K562 (cell line): ENCODE results near the gene GALNT7. TPM values are rescaled to one million over a fixed set of nuclear protein-coding genes. Genes with fewer than 3 reads are reported as not detected.
A peak's percentile ranks its signal among the peaks of the same experiment; 100 is the strongest.

Source experiments
- C11orf30 ChIP-seq: fragments of 450-650 bp; IDR thresholded peaks from 2 replicates; pipeline ENCODE4 v1.6.1; 2016; ENCODE audit warnings: low read depth, mild to moderate bottlenecking
- GTF2E2 ChIP-seq: fragments of 200-800 bp; sonication (Bioruptor generic); IDR thresholded peaks from 2 replicates; pipeline ENCODE4 v1.6.1; 2016; ENCODE audit warnings: missing genetic modification characterization, missing compliant biosample characterization
- KAT8 ChIP-seq: fragments of 450-650 bp; IDR thresholded peaks from 2 replicates; pipeline ENCODE4 v1.6.1; 2016; ENCODE audit warnings: low read depth, mild to moderate bottlenecking
- POLR2AphosphoS2 ChIP-seq: IDR thresholded peaks from 2 replicates; pipeline ENCODE4 v1.6.1; 2012; ENCODE audit warnings: low read length, improper control_type of control experiment
- TEAD4 ChIP-seq, 2 experiments: sonication (generic) in 1 of 2; formaldehyde crosslinking in 1 of 2; IDR thresholded peaks; 2 replicates each; pipeline versions ENCODE4 v1.6.1 to v1.8.0; 2012 to 2022; ENCODE audit warnings: borderline replicate concordance in 1 of 2, inconsistent platforms in 1 of 2, low read length in 1 of 2, mild to moderate bottlenecking in 1 of 2, missing genetic modification reagents in 1 of 2
- ZBTB17 ChIP-seq: fragments of 450-650 bp; formaldehyde crosslinking; IDR thresholded peaks from 2 replicates; pipeline ENCODE4 v1.4.0; 2020; ENCODE audit warnings: mild to moderate bottlenecking
- ZNF324 ChIP-seq: fragments of 250-450 bp; sonication (Bioruptor Pico); IDR thresholded peaks from 2 replicates; pipeline ENCODE4 v1.4.0; 2020; ENCODE audit warnings: mild to moderate bottlenecking
- polyA plus RNA-seq, 8 experiments: library from polyadenylated mRNA; depleted of rRNA in 4 of 8; stranded (reverse) in 5 of 8; unstranded in 3 of 8; fragments of >200 nt; fragmentation: Nextera tagmentation in 2 of 8; fragmentation: Illumina TruSeq in 1 of 8; extraction: Ambion mirVana in 2 of 8; extraction: Trizol in 1 of 8; gene quantifications; 2 replicates each; pipeline versions ENCODE4 v1.2.1 to v1.2.3, GENCODE V29; 2011 to 2014; ENCODE audit warnings: inconsistent platforms in 1 of 8, missing spikeins in 1 of 8
- total RNA-seq, 7 experiments: library from RNA; depleted of rRNA in 6 of 7; stranded (reverse); fragments of >200 nt in 6 of 7; fragmentation: Illumina TruSeq in 2 of 7; extraction: Trizol in 2 of 7; gene quantifications; 2 replicates each; pipeline versions ENCODE4 v1.2.1 to v1.2.3, GENCODE V29; 2011 to 2021; ENCODE audit warnings: low replicate concordance in 1 of 7
- TF ChIP-seq, protein P1 (sequence below): fragments of 450-650 bp; IDR thresholded peaks from 2 replicates; pipeline ENCODE4 v1.7.1; 2018; ENCODE audit warnings: mild to moderate bottlenecking, low read depth; ENCODE audit not compliant: partially characterized antibody
- TF ChIP-seq, protein P2 (sequence below): fragments of 250-450 bp; sonication (Bioruptor Pico); IDR thresholded peaks from 2 replicates; pipeline ENCODE4 v1.8.0; 2021; ENCODE audit warnings: borderline replicate concordance, mild to moderate bottlenecking, moderate library complexity; ENCODE audit not compliant: poor library complexity, severe bottlenecking
- TF ChIP-seq, protein P3 (sequence below): sonication (generic); formaldehyde crosslinking; IDR thresholded peaks from 2 replicates; pipeline ENCODE4 v1.8.0; 2022; ENCODE audit warnings: missing genetic modification reagents, mild to moderate bottlenecking, borderline replicate concordance
- TF ChIP-seq, protein P4 (sequence below): fragments of 450-650 bp; IDR thresholded peaks from 2 replicates; pipeline ENCODE4 v1.6.1; 2016; ENCODE audit warnings: missing biosample characterization, missing genetic modification characterization
- TF ChIP-seq, protein P5 (sequence below): sonication (generic); formaldehyde crosslinking; IDR thresholded peaks from 2 replicates; pipeline ENCODE4 v1.8.0; 2022; ENCODE audit warnings: mild to moderate bottlenecking, missing genetic modification reagents
- TF ChIP-seq, protein P6 (sequence below): fragments of 450-650 bp; IDR thresholded peaks from 2 replicates; pipeline ENCODE4 v1.6.1; 2014; ENCODE audit warnings: low read depth, mild to moderate bottlenecking, moderate library complexity, borderline replicate concordance
- TF ChIP-seq, protein P7 (sequence below): fragments of 450-650 bp; IDR thresholded peaks from one replicate; pipeline ENCODE4 v1.6.1; 2018; ENCODE audit warnings: mild to moderate bottlenecking, moderate library complexity; ENCODE audit not compliant: partially characterized antibody

GALNT7 gene
- total and polyA plus RNA-seq, 9 of the 15 experiments (the other 6 are each of a cell fraction or from before 2014, with no cell fraction given) = 16.7 to 38.7 (median 31.1) TPM

DNA sequence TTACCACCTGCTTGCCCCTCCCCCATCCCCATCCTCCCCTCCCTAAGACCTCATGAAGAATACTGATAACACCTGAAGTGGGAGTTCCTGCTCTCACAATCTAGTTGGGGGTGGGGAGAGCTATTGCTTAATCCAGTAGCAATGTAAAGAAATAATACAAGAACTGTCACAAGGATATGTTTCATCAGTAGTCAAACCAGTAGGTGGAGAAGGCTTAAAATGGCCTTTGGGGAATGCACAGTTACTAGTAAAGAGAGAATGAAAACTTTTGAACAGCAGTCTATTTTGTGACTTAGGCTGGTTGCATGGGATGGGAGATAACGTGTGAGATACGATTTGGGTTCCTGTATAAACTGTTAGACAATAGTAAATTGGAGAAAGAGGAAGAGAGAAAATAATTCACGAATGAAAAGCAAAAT lies 6.0 kb downstream of the GALNT7 start (continued):
- TF ChIP-seq, protein P1, sequence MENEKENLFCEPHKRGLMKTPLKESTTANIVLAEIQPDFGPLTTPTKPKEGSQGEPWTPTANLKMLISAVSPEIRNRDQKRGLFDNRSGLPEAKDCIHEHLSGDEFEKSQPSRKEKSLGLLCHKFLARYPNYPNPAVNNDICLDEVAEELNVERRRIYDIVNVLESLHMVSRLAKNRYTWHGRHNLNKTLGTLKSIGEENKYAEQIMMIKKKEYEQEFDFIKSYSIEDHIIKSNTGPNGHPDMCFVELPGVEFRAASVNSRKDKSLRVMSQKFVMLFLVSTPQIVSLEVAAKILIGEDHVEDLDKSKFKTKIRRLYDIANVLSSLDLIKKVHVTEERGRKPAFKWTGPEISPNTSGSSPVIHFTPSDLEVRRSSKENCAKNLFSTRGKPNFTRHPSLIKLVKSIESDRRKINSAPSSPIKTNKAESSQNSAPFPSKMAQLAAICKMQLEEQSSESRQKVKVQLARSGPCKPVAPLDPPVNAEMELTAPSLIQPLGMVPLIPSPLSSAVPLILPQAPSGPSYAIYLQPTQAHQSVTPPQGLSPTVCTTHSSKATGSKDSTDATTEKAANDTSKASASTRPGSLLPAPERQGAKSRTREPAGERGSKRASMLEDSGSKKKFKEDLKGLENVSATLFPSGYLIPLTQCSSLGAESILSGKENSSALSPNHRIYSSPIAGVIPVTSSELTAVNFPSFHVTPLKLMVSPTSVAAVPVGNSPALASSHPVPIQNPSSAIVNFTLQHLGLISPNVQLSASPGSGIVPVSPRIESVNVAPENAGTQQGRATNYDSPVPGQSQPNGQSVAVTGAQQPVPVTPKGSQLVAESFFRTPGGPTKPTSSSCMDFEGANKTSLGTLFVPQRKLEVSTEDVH = no peak
- TF ChIP-seq, protein P2, sequence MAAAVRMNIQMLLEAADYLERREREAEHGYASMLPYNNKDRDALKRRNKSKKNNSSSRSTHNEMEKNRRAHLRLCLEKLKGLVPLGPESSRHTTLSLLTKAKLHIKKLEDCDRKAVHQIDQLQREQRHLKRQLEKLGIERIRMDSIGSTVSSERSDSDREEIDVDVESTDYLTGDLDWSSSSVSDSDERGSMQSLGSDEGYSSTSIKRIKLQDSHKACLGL = no peak
- TF ChIP-seq POLR2AphosphoS2 (no peak), GTF2E2 (tag) (no peak), ZNF324 (no peak), TEAD4 (IDR thresholded peaks at IDR 0.05; ENCODE audit: low read length) (peak; percentile 81), TEAD4 (CRISPR knock-in tag; IDR thresholded peaks at IDR 0.05; ENCODE audit: borderline replicate concordance) (no peak), KAT8 (no peak), C11orf30 (no peak), ZBTB17 (CRISPR knock-in tag) (no peak)
- TF ChIP-seq, protein P3, sequence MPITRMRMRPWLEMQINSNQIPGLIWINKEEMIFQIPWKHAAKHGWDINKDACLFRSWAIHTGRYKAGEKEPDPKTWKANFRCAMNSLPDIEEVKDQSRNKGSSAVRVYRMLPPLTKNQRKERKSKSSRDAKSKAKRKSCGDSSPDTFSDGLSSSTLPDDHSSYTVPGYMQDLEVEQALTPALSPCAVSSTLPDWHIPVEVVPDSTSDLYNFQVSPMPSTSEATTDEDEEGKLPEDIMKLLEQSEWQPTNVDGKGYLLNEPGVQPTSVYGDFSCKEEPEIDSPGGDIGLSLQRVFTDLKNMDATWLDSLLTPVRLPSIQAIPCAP = no peak
- TF ChIP-seq, protein P4, sequence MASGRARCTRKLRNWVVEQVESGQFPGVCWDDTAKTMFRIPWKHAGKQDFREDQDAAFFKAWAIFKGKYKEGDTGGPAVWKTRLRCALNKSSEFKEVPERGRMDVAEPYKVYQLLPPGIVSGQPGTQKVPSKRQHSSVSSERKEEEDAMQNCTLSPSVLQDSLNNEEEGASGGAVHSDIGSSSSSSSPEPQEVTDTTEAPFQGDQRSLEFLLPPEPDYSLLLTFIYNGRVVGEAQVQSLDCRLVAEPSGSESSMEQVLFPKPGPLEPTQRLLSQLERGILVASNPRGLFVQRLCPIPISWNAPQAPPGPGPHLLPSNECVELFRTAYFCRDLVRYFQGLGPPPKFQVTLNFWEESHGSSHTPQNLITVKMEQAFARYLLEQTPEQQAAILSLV = no peak
- TF ChIP-seq, protein P5, sequence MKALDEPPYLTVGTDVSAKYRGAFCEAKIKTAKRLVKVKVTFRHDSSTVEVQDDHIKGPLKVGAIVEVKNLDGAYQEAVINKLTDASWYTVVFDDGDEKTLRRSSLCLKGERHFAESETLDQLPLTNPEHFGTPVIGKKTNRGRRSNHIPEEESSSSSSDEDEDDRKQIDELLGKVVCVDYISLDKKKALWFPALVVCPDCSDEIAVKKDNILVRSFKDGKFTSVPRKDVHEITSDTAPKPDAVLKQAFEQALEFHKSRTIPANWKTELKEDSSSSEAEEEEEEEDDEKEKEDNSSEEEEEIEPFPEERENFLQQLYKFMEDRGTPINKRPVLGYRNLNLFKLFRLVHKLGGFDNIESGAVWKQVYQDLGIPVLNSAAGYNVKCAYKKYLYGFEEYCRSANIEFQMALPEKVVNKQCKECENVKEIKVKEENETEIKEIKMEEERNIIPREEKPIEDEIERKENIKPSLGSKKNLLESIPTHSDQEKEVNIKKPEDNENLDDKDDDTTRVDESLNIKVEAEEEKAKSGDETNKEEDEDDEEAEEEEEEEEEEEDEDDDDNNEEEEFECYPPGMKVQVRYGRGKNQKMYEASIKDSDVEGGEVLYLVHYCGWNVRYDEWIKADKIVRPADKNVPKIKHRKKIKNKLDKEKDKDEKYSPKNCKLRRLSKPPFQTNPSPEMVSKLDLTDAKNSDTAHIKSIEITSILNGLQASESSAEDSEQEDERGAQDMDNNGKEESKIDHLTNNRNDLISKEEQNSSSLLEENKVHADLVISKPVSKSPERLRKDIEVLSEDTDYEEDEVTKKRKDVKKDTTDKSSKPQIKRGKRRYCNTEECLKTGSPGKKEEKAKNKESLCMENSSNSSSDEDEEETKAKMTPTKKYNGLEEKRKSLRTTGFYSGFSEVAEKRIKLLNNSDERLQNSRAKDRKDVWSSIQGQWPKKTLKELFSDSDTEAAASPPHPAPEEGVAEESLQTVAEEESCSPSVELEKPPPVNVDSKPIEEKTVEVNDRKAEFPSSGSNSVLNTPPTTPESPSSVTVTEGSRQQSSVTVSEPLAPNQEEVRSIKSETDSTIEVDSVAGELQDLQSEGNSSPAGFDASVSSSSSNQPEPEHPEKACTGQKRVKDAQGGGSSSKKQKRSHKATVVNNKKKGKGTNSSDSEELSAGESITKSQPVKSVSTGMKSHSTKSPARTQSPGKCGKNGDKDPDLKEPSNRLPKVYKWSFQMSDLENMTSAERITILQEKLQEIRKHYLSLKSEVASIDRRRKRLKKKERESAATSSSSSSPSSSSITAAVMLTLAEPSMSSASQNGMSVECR (CRISPR knock-in tag) = no peak
- TF ChIP-seq, protein P6, sequence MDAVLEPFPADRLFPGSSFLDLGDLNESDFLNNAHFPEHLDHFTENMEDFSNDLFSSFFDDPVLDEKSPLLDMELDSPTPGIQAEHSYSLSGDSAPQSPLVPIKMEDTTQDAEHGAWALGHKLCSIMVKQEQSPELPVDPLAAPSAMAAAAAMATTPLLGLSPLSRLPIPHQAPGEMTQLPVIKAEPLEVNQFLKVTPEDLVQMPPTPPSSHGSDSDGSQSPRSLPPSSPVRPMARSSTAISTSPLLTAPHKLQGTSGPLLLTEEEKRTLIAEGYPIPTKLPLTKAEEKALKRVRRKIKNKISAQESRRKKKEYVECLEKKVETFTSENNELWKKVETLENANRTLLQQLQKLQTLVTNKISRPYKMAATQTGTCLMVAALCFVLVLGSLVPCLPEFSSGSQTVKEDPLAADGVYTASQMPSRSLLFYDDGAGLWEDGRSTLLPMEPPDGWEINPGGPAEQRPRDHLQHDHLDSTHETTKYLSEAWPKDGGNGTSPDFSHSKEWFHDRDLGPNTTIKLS = no peak
- TF ChIP-seq, protein P7, sequence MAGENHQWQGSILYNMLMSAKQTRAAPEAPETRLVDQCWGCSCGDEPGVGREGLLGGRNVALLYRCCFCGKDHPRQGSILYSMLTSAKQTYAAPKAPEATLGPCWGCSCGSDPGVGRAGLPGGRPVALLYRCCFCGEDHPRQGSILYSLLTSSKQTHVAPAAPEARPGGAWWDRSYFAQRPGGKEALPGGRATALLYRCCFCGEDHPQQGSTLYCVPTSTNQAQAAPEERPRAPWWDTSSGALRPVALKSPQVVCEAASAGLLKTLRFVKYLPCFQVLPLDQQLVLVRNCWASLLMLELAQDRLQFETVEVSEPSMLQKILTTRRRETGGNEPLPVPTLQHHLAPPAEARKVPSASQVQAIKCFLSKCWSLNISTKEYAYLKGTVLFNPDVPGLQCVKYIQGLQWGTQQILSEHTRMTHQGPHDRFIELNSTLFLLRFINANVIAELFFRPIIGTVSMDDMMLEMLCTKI = no peak
